Measurements from ENCODE around the gene VGLL1.

DNA sequence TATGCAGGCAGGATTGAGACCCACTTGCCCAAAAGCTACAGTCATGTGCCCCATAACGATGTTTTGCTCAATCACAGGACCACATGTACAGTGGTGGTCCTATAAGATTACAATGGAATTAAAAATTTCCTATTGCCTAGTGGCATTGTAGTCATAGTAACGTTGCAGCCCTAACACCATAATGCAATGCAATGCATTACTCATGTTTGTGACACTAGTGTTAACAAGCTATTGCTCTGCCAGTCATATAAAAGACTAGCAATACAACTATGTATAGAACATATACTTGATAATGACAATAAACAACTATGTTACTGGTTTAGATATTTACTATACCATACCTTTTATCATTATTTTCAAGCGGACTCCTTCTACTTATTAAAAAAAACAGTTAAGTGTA lies 50.6 kb downstream of the VGLL1 start:
- TF ChIP-seq, protein P1, sequence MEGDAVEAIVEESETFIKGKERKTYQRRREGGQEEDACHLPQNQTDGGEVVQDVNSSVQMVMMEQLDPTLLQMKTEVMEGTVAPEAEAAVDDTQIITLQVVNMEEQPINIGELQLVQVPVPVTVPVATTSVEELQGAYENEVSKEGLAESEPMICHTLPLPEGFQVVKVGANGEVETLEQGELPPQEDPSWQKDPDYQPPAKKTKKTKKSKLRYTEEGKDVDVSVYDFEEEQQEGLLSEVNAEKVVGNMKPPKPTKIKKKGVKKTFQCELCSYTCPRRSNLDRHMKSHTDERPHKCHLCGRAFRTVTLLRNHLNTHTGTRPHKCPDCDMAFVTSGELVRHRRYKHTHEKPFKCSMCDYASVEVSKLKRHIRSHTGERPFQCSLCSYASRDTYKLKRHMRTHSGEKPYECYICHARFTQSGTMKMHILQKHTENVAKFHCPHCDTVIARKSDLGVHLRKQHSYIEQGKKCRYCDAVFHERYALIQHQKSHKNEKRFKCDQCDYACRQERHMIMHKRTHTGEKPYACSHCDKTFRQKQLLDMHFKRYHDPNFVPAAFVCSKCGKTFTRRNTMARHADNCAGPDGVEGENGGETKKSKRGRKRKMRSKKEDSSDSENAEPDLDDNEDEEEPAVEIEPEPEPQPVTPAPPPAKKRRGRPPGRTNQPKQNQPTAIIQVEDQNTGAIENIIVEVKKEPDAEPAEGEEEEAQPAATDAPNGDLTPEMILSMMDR (IDR thresholded peaks at IDR 0.05; ENCODE audit: insufficient read depth, low read depth, low read length): no peak
- TF ChIP-seq EZH2 (IDR thresholded peaks at IDR 0.05; ENCODE audit: insufficient read depth, low read length): no peak

Measured in astrocyte (in vitro differentiated cells and primary cell).